GM12878 (cell line): Measurements from ENCODE around the gene FGD4. TPM values are rescaled to one million over a fixed set of nuclear protein-coding genes. Genes with fewer than 3 reads are reported as not detected.

Experiments used
- ASH2L ChIP-seq: fragments of 300-600, 200-600 bp; sonication (generic); IDR thresholded peaks from 2 replicates; pipeline ENCODE4 v1.6.1; 2017; ENCODE audit warnings: low read depth, mild to moderate bottlenecking, borderline replicate concordance
- CHD2 ChIP-seq: IDR thresholded peaks from 2 replicates; pipeline ENCODE4 v1.6.1; 2011; ENCODE audit warnings: low read depth, low read length, improper control_type of control experiment, borderline replicate concordance
- NFYB ChIP-seq: IDR thresholded peaks from 2 replicates; pipeline ENCODE4 v1.6.1; 2011; ENCODE audit warnings: low read depth, mild to moderate bottlenecking, low read length, improper control_type of control experiment, moderate library complexity; ENCODE audit not compliant: insufficient read depth
- RUNX3 ChIP-seq: IDR thresholded peaks from 2 replicates; pipeline ENCODE4 v1.6.1; 2012; ENCODE audit warnings: low read length, inconsistent platforms
- STAT1 ChIP-seq: fragments of 450-650 bp; conservative IDR thresholded peaks from 2 replicates; pipeline ENCODE4 v1.6.1; 2014; ENCODE audit warnings: antibody characterized with exemption, mild to moderate bottlenecking
- ZSCAN29 ChIP-seq: fragments of 450-650 bp; IDR thresholded peaks from 2 replicates; pipeline ENCODE4 v1.6.1; 2017; ENCODE audit warnings: mild to moderate bottlenecking, moderate library complexity
- polyA plus RNA-seq, 11 experiments: library from polyadenylated mRNA; depleted of rRNA in 4 of 11; unstranded in 6 of 11; stranded (reverse) in 5 of 11; fragments of >200 nt; fragmentation: Nextera tagmentation in 4 of 11; fragmentation: Illumina TruSeq in 1 of 11; extraction: Ambion mirVana in 4 of 11; extraction: Trizol in 1 of 11; gene quantifications; 1 replicate in 1 of 11; 2 replicates in 10 of 11; pipeline versions ENCODE4 v1.2.1 to v1.2.3, GENCODE V29; 2011 to 2016; ENCODE audit warnings: inconsistent platforms in 2 of 11, missing spikeins in 2 of 11, low read depth in 1 of 11
- total RNA-seq, 4 experiments: library from RNA; depleted of rRNA in 3 of 4; stranded (reverse); fragments of >200 nt in 3 of 4; fragmentation: Illumina TruSeq in 1 of 4; extraction: Trizol in 1 of 4; gene quantifications; 2 replicates each; pipeline versions ENCODE4 v1.2.1 to v1.2.3, GENCODE V29; 2013 to 2021
- TF ChIP-seq, protein P1 (sequence below): IDR thresholded peaks from 2 replicates; pipeline ENCODE4 v1.6.1; 2012; ENCODE audit warnings: improper control_type of control experiment, low read depth, low read length; ENCODE audit not compliant: insufficient replicate concordance
- TF ChIP-seq, protein P2 (sequence below): IDR thresholded peaks from 2 replicates; pipeline ENCODE4 v1.6.1; 2012; ENCODE audit warnings: low read length, inconsistent platforms

Gene FGD4
- total and polyA plus RNA-seq, 10 of the 15 experiments (the other 5 are each of a cell fraction or from before 2014, with no cell fraction given): 0.01 to 0.18 (median 0.08) TPM; not detected in 3

DNA sequence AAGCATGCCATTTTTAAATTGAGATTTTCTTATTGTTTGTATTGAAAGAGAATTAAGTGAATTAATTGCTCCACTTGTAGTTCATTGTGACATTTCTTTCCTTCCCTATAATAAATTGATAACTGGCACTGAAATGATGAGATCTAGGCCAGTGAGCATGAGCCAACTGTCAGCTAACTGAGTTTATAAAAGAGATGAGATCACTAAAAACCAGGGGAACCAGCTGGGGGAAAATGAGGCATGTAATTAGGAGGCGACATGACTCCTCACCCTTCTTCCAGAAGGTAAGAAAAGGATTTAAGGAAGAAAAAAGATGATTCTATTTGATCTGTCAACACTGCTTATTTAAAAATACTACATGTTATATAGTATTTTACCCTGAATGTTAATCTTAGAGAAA, 175.2 kb downstream of the FGD4 start (continued):
- TF ChIP-seq, protein P1, sequence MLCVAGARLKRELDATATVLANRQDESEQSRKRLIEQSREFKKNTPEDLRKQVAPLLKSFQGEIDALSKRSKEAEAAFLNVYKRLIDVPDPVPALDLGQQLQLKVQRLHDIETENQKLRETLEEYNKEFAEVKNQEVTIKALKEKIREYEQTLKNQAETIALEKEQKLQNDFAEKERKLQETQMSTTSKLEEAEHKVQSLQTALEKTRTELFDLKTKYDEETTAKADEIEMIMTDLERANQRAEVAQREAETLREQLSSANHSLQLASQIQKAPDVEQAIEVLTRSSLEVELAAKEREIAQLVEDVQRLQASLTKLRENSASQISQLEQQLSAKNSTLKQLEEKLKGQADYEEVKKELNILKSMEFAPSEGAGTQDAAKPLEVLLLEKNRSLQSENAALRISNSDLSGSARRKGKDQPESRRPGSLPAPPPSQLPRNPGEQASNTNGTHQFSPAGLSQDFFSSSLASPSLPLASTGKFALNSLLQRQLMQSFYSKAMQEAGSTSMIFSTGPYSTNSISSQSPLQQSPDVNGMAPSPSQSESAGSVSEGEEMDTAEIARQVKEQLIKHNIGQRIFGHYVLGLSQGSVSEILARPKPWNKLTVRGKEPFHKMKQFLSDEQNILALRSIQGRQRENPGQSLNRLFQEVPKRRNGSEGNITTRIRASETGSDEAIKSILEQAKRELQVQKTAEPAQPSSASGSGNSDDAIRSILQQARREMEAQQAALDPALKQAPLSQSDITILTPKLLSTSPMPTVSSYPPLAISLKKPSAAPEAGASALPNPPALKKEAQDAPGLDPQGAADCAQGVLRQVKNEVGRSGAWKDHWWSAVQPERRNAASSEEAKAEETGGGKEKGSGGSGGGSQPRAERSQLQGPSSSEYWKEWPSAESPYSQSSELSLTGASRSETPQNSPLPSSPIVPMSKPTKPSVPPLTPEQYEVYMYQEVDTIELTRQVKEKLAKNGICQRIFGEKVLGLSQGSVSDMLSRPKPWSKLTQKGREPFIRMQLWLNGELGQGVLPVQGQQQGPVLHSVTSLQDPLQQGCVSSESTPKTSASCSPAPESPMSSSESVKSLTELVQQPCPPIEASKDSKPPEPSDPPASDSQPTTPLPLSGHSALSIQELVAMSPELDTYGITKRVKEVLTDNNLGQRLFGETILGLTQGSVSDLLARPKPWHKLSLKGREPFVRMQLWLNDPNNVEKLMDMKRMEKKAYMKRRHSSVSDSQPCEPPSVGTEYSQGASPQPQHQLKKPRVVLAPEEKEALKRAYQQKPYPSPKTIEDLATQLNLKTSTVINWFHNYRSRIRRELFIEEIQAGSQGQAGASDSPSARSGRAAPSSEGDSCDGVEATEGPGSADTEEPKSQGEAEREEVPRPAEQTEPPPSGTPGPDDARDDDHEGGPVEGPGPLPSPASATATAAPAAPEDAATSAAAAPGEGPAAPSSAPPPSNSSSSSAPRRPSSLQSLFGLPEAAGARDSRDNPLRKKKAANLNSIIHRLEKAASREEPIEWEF: no peak
- TF ChIP-seq CHD2: no peak
- TF ChIP-seq RUNX3: no peak
- no peak for TF ChIP-seq ZSCAN29
- TF ChIP-seq NFYB: no peak
- no peak for TF ChIP-seq STAT1
- TF ChIP-seq, protein P2, sequence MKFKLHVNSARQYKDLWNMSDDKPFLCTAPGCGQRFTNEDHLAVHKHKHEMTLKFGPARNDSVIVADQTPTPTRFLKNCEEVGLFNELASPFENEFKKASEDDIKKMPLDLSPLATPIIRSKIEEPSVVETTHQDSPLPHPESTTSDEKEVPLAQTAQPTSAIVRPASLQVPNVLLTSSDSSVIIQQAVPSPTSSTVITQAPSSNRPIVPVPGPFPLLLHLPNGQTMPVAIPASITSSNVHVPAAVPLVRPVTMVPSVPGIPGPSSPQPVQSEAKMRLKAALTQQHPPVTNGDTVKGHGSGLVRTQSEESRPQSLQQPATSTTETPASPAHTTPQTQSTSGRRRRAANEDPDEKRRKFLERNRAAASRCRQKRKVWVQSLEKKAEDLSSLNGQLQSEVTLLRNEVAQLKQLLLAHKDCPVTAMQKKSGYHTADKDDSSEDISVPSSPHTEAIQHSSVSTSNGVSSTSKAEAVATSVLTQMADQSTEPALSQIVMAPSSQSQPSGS: no peak
- TF ChIP-seq ASH2L: no peak
- TF ChIP-seq, all 136 proteins: peak for 0
